HepG2 (cell line): Measurements from ENCODE around the gene TTN. TPM values are rescaled to one million over a fixed set of nuclear protein-coding genes. Genes with fewer than 3 reads are reported as not detected.
A peak's percentile ranks its signal among the peaks of the same experiment; 100 is the strongest.

Experiments
- CEBPG ChIP-seq: IDR thresholded peaks from 2 replicates; pipeline ENCODE4 v1.6.1; 2016
- DPF2 ChIP-seq: sonication (generic); formaldehyde crosslinking; IDR thresholded peaks from 2 replicates; pipeline ENCODE4 v1.4.0; 2020; ENCODE audit warnings: mild to moderate bottlenecking, low read depth, missing genetic modification reagents, borderline replicate concordance
- EEA1 ChIP-seq: sonication (generic); formaldehyde crosslinking; IDR thresholded peaks from 2 replicates; pipeline ENCODE4 v1.5.1; 2020; ENCODE audit warnings: mild to moderate bottlenecking, missing genetic modification reagents, borderline replicate concordance
- ETS1 ChIP-seq: sonication (generic); formaldehyde crosslinking; IDR thresholded peaks from 2 replicates; pipeline ENCODE4 v1.4.0; 2020; ENCODE audit warnings: missing genetic modification reagents
- FOXK1 ChIP-seq: sonication (generic); formaldehyde crosslinking; IDR thresholded peaks from 2 replicates; pipeline ENCODE4 v1.4.0; 2020; ENCODE audit warnings: low read depth, missing genetic modification reagents, borderline replicate concordance
- FOXP4 ChIP-seq: sonication (generic); formaldehyde crosslinking; IDR thresholded peaks from 2 replicates; pipeline ENCODE4 v1.4.0; 2020; ENCODE audit warnings: missing genetic modification reagents
- GLI4 ChIP-seq: sonication (generic); formaldehyde crosslinking; IDR thresholded peaks from 2 replicates; pipeline ENCODE4 v1.5.1; 2020; ENCODE audit warnings: missing genetic modification reagents, mild to moderate bottlenecking, moderate library complexity, borderline replicate concordance
- NR1H2 ChIP-seq: sonication (generic); formaldehyde crosslinking; IDR thresholded peaks from 2 replicates; pipeline ENCODE4 v1.8.1; 2022; ENCODE audit warnings: low read depth, missing genetic modification reagents, borderline replicate concordance
- PCBP1 ChIP-seq: fragments of 200-400 bp; formaldehyde crosslinking; IDR thresholded peaks from 2 replicates; pipeline ENCODE4 v1.6.1; 2017; ENCODE audit warnings: mild to moderate bottlenecking, low read depth, low read length, borderline replicate concordance
- POLR2AphosphoS2 ChIP-seq: IDR thresholded peaks from 2 replicates; pipeline ENCODE4 v1.6.1; 2011; ENCODE audit warnings: low read depth, low read length, improper control_type of control experiment
- REXO4 ChIP-seq: sonication (generic); formaldehyde crosslinking; IDR thresholded peaks from 2 replicates; pipeline ENCODE4 v1.8.0; 2022; ENCODE audit warnings: missing genetic modification reagents, mild to moderate bottlenecking, borderline replicate concordance
- SAP130 ChIP-seq: IDR thresholded peaks from 2 replicates; pipeline ENCODE4 v1.6.1; 2016; ENCODE audit warnings: low read depth
- SCMH1 ChIP-seq: sonication (generic); formaldehyde crosslinking; IDR thresholded peaks from 2 replicates; pipeline ENCODE4 v1.9.0; 2021; ENCODE audit warnings: missing genetic modification reagents, mild to moderate bottlenecking, borderline replicate concordance
- SIN3B ChIP-seq: fragments of 150-350 bp; IDR thresholded peaks from 2 replicates; pipeline ENCODE4 v1.6.1; 2014; ENCODE audit warnings: low read length
- SP4 ChIP-seq: sonication (generic); formaldehyde crosslinking; IDR thresholded peaks from 2 replicates; pipeline ENCODE4 v1.8.1; 2023; ENCODE audit warnings: mild to moderate bottlenecking, missing genetic modification reagents
- SPEN ChIP-seq: sonication (generic); formaldehyde crosslinking; IDR thresholded peaks from 2 replicates; pipeline ENCODE4 v1.5.1; 2020; ENCODE audit warnings: low read depth, mild to moderate bottlenecking, missing genetic modification reagents
- TCF7 ChIP-seq: sonication (generic); IDR thresholded peaks from 2 replicates; pipeline ENCODE4 v1.6.1; 2016; ENCODE audit warnings: antibody characterized with exemption, low read depth
- TCF7L2 ChIP-seq: IDR thresholded peaks from 2 replicates; pipeline ENCODE4 v1.6.1; 2011; ENCODE audit warnings: mild to moderate bottlenecking, low read depth, low read length, moderate library complexity
- YY1 ChIP-seq: IDR thresholded peaks from 2 replicates; pipeline ENCODE4 v1.6.1; 2011; ENCODE audit warnings: low read length, low read depth, moderate library complexity, mild to moderate bottlenecking; ENCODE audit not compliant: insufficient read depth, insufficient replicate concordance
- ZBTB34 ChIP-seq: sonication (generic); formaldehyde crosslinking; IDR thresholded peaks from 2 replicates; pipeline ENCODE4 v1.8.0; 2022; ENCODE audit warnings: mild to moderate bottlenecking, missing genetic modification reagents
- ZNF614 ChIP-seq: IDR thresholded peaks from 2 replicates; pipeline ENCODE4 v1.6.1; 2018; ENCODE audit warnings: missing biosample characterization, missing genetic modification reagents, inconsistent platforms, borderline replicate concordance
- ZNF687 ChIP-seq: sonication (generic); formaldehyde crosslinking; IDR thresholded peaks from 2 replicates; pipeline ENCODE4 v1.5.1; 2020; ENCODE audit warnings: mild to moderate bottlenecking, missing genetic modification reagents, moderate library complexity
- polyA plus RNA-seq, 8 experiments: library from polyadenylated mRNA; depleted of rRNA in 3 of 8; stranded (reverse) in 7 of 8; unstranded in 1 of 8; fragments of >200 nt; fragmentation: Illumina TruSeq in 4 of 8; extraction: Trizol in 4 of 8; gene quantifications; 2 replicates each; pipeline versions ENCODE4 v1.2.1 to v1.2.3, GENCODE V29; 2011 to 2016; ENCODE audit warnings: low read depth in 4 of 8, missing spikeins in 1 of 8, mixed read lengths in 1 of 8; ENCODE audit not compliant: insufficient read depth in 1 of 8
- total RNA-seq, 5 experiments: library from RNA; depleted of rRNA; stranded (reverse); fragments of >200 nt; fragmentation: Illumina TruSeq; extraction: Trizol; gene quantifications; 2 replicates each; pipeline ENCODE4 v1.2.3, GENCODE V29; 2016; ENCODE audit warnings: low read depth in 1 of 5

The TTN gene
- total and polyA plus RNA-seq, 2 of the 13 experiments (the other 11 are each of a cell fraction or from before 2014, with no cell fraction given) = under 0.01 TPM

- TF ChIP-seq ZNF687 (peak; percentile 62), NR1H2 (CRISPR knock-in tag) (no peak), FOXP4 (CRISPR knock-in tag) (no peak), YY1 (no peak), SP4 (no peak), SPEN (CRISPR knock-in tag) (peak; percentile 34; the same call in 1 of the 2 replicates), TCF7L2 (no peak), FOXK1 (CRISPR knock-in tag) (peak; percentile 67; the same call in 1 of the 2 replicates), POLR2AphosphoS2 (no peak), SAP130 (no peak; the same call in none of the 2 replicates), PCBP1 (no peak), ETS1 (no peak), CEBPG (CRISPR knock-in tag) (no peak), REXO4 (CRISPR knock-in tag) (0 out of 2 replicates have a peak, but pooled peaks have one; percentile 38), ZNF614 (CRISPR knock-in tag) (no peak), DPF2 (no peak), TCF7 (no peak), GLI4 (CRISPR knock-in tag) (no peak), SCMH1 (CRISPR knock-in tag) (no peak), EEA1 (CRISPR knock-in tag) (no peak), ZBTB34 (no peak), SIN3B (no peak)
These were observed 284.1 kb downstream of the TTN start (continued) for GRCh38 chr2:178522950-178523595.
